ENCODE data around the gene UBA1.

UBA1 gene

GRCh38 chrX:47222751-47223350 lies 29.2 kb downstream of the UBA1 start:
- Histone ChIP-seq H3K79me1 (replicated peaks; ENCODE audit: low read length, poor library complexity, severe bottlenecking) (peaks cover 18% of the 10 kb centered on the region), H3K4ac (ENCODE audit: low read depth in 1 of 2, low read length in 2 of 2) (no peak overlapping the region), H3K9ac (ENCODE audit: low read length) (no peak overlapping the region), H2BK12ac (ENCODE audit: low read length in 2 of 2) (no peak overlapping the region), H3K9me3 (ENCODE audit: control insufficient read depth, low read length) (no peaks in the 10 kb centered on the region), H2AK5ac (ENCODE audit: low read length, severe bottlenecking) (no peak overlapping the region), H2BK5ac (ENCODE audit: low read depth, low read length, poor library complexity, severe bottlenecking) (no peak overlapping the region), H3K4me3 (ENCODE audit: insufficient read depth in 1 of 2, low read depth in 1 of 2, low read length in 2 of 2) (no peak overlapping the region), H4K91ac (ENCODE audit: low read length) (no peak overlapping the region), H2AFZ (ENCODE audit: low read depth, low read length) (no peak overlapping the region), H2BK120ac (ENCODE audit: low read depth, low read length) (no peak overlapping the region), H3K27ac (ENCODE audit: low read length, poor library complexity, severe bottlenecking) (no peak overlapping the region), H3K14ac (ENCODE audit: low read length in 2 of 2) (no peak overlapping the region), H3K23ac (ENCODE audit: low read length in 2 of 2) (no peak overlapping the region), H3K36me3 (ENCODE audit: control insufficient read depth in 1 of 2, insufficient read depth in 2 of 2, low read depth in 1 of 2, low read length in 2 of 2) (peaks cover 49 to 51% of the 10 kb centered on the region in 2 experiments), H3K18ac (ENCODE audit: low read depth in 1 of 2, low read length in 2 of 2) (no peak overlapping the region), H4K8ac (ENCODE audit: low read length) (no peak overlapping the region), H3K27me3 (ENCODE audit: control insufficient read depth in 1 of 2, insufficient read depth in 1 of 2, low read length in 2 of 2) (no peaks in the 10 kb centered on the region), H3K4me2 (ENCODE audit: low read length, poor library complexity, severe bottlenecking) (no peak overlapping the region), H2BK15ac (ENCODE audit: low read depth, poor library complexity, severe bottlenecking) (no peak overlapping the region), H3K4me1 (ENCODE audit: control insufficient read depth, insufficient read depth, low read depth, low read length) (peaks cover 4% of the 10 kb centered on the region)
- WGBS: 100% methylated on average over 5 of the region's 10 CpGs
- DNase-seq: no peak

GRCh38 chrX:47223476-47224250 lies 30.0 kb downstream of the UBA1 start:
- Histone ChIP-seq H3K27ac (ENCODE audit: low read length, poor library complexity, severe bottlenecking) (no peak overlapping the region), H2BK5ac (ENCODE audit: low read depth, low read length, poor library complexity, severe bottlenecking) (no peak overlapping the region), H3K4me2 (ENCODE audit: low read length, poor library complexity, severe bottlenecking) (no peak overlapping the region), H2BK120ac (ENCODE audit: low read depth, low read length) (no peak overlapping the region), H3K14ac (ENCODE audit: low read length in 2 of 2) (no peak overlapping the region), H3K27me3 (ENCODE audit: control insufficient read depth in 1 of 2, insufficient read depth in 1 of 2, low read length in 2 of 2) (no peaks in the 10 kb centered on the region), H2BK12ac (ENCODE audit: low read length in 2 of 2) (no peak overlapping the region), H3K36me3 (ENCODE audit: control insufficient read depth in 1 of 2, insufficient read depth in 2 of 2, low read depth in 1 of 2, low read length in 2 of 2) (peaks cover 54 to 57% of the 10 kb centered on the region in 2 experiments), H3K9me3 (ENCODE audit: control insufficient read depth, low read length) (no peaks in the 10 kb centered on the region), H3K4me1 (ENCODE audit: control insufficient read depth, insufficient read depth, low read depth, low read length) (peaks cover 4% of the 10 kb centered on the region), H4K8ac (ENCODE audit: low read length) (no peak overlapping the region), H3K9ac (ENCODE audit: low read length) (no peak overlapping the region), H3K18ac (ENCODE audit: low read depth in 1 of 2, low read length in 2 of 2) (no peak overlapping the region), H3K79me1 (replicated peaks; ENCODE audit: low read length, poor library complexity, severe bottlenecking) (peaks cover 20% of the 10 kb centered on the region), H2BK15ac (ENCODE audit: low read depth, poor library complexity, severe bottlenecking) (no peak overlapping the region), H3K4ac (ENCODE audit: low read depth in 1 of 2, low read length in 2 of 2) (no peak overlapping the region), H3K4me3 (ENCODE audit: insufficient read depth in 1 of 2, low read depth in 1 of 2, low read length in 2 of 2) (no peak overlapping the region), H4K91ac (ENCODE audit: low read length) (no peak overlapping the region), H2AFZ (ENCODE audit: low read depth, low read length) (no peak overlapping the region), H2AK5ac (ENCODE audit: low read length, severe bottlenecking) (no peak overlapping the region), H3K23ac (ENCODE audit: low read length in 2 of 2) (no peak overlapping the region)
- WGBS: 96% methylated on average over 10 of the region's 13 CpGs
- DNase-seq: no peak

DNA sequence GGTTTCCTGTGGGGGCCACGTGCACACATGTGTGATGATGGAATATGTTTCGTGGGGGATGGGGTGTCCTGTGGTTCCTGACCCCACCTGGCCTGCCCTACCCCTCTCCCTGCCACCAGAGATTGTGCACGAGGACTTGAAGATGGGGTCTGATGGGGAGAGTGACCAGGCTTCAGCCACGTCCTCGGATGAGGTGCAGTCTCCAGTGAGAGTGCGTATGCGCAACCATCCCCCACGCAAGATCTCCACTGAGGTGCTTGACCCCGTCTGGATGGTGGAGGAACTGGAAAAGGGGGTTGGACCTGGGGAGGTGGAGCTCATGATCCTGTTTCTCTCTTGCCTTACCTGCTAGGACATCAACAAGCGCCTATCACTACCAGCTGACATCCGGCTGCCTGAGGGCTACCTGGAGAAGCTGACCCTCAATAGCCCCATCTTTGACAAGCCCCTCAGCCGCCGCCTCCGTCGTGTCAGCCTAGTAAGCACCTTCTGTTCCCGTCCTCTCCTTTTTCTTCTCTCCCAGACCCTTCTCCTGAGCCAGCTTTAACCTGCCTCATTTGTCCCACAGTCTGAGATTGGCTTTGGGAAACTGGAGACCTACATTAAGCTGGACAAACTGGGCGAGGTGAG lies 30.8 kb downstream of the UBA1 start:
- Histone ChIP-seq H3K4me1 (ENCODE audit: control insufficient read depth, insufficient read depth, low read depth, low read length) (peaks cover 4% of the 10 kb centered on the region), H3K9ac (ENCODE audit: low read length) (no peak overlapping the region), H2AFZ (ENCODE audit: low read depth, low read length) (no peak overlapping the region), H3K36me3 (ENCODE audit: control insufficient read depth in 1 of 2, insufficient read depth in 2 of 2, low read depth in 1 of 2, low read length in 2 of 2) (peaks cover 61 to 62% of the 10 kb centered on the region in 2 experiments), H2BK120ac (ENCODE audit: low read depth, low read length) (no peak overlapping the region), H3K27ac (ENCODE audit: low read length, poor library complexity, severe bottlenecking) (no peak overlapping the region), H2AK5ac (ENCODE audit: low read length, severe bottlenecking) (no peak overlapping the region), H3K18ac (ENCODE audit: low read depth in 1 of 2, low read length in 2 of 2) (no peak overlapping the region), H4K8ac (ENCODE audit: low read length) (no peak overlapping the region), H3K4me3 (ENCODE audit: insufficient read depth in 1 of 2, low read depth in 1 of 2, low read length in 2 of 2) (no peak overlapping the region), H3K27me3 (ENCODE audit: control insufficient read depth in 1 of 2, insufficient read depth in 1 of 2, low read length in 2 of 2) (no peaks in the 10 kb centered on the region), H4K91ac (ENCODE audit: low read length) (no peak overlapping the region), H3K79me1 (replicated peaks; ENCODE audit: low read length, poor library complexity, severe bottlenecking) (peaks cover 21% of the 10 kb centered on the region), H3K9me3 (ENCODE audit: control insufficient read depth, low read length) (no peaks in the 10 kb centered on the region), H2BK5ac (ENCODE audit: low read depth, low read length, poor library complexity, severe bottlenecking) (no peak overlapping the region), H3K4me2 (ENCODE audit: low read length, poor library complexity, severe bottlenecking) (no peak overlapping the region), H2BK12ac (ENCODE audit: low read length in 2 of 2) (no peak overlapping the region), H3K4ac (ENCODE audit: low read depth in 1 of 2, low read length in 2 of 2) (no peak overlapping the region), H3K14ac (ENCODE audit: low read length in 2 of 2) (no peak overlapping the region), H2BK15ac (ENCODE audit: low read depth, poor library complexity, severe bottlenecking) (no peak overlapping the region), H3K23ac (ENCODE audit: low read length in 2 of 2) (no peak overlapping the region)
- 100% methylated on average over 6 of the region's 17 CpGs for WGBS
- no peak for DNase-seq

DNA sequence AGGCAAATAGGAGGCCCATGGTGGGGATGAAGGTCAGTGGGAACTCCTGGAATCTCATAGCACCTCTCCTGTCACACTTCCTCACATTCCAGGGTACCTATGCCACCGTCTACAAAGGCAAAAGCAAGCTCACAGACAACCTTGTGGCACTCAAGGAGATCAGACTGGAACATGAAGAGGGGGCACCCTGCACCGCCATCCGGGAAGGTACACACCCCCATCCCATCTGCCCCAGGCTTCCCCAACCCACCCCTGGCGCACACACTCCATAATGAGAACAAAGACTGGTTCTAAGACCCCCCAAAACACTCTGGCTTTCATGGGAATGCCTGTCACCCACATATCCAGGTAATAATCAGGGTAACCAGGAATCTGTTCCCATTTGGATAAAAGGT lies 31.3 kb downstream of the UBA1 start:
- Histone ChIP-seq H3K4me2 (ENCODE audit: low read length, poor library complexity, severe bottlenecking) (no peak overlapping the region), H3K18ac (ENCODE audit: low read depth in 1 of 2, low read length in 2 of 2) (no peak overlapping the region), H3K27ac (ENCODE audit: low read length, poor library complexity, severe bottlenecking) (no peak overlapping the region), H3K79me1 (replicated peaks; ENCODE audit: low read length, poor library complexity, severe bottlenecking) (peaks cover 21% of the 10 kb centered on the region), H3K4ac (ENCODE audit: low read depth in 1 of 2, low read length in 2 of 2) (no peak overlapping the region), H3K9ac (ENCODE audit: low read length) (no peak overlapping the region), H2AK5ac (ENCODE audit: low read length, severe bottlenecking) (no peak overlapping the region), H2BK15ac (ENCODE audit: low read depth, poor library complexity, severe bottlenecking) (no peak overlapping the region), H3K23ac (ENCODE audit: low read length in 2 of 2) (no peak overlapping the region), H3K14ac (ENCODE audit: low read length in 2 of 2) (no peak overlapping the region), H3K4me1 (ENCODE audit: control insufficient read depth, insufficient read depth, low read depth, low read length) (peaks cover 4% of the 10 kb centered on the region), H2BK5ac (ENCODE audit: low read depth, low read length, poor library complexity, severe bottlenecking) (no peak overlapping the region), H3K4me3 (ENCODE audit: insufficient read depth in 1 of 2, low read depth in 1 of 2, low read length in 2 of 2) (no peak overlapping the region), H2BK120ac (ENCODE audit: low read depth, low read length) (no peak overlapping the region), H4K8ac (ENCODE audit: low read length) (no peak overlapping the region), H4K91ac (ENCODE audit: low read length) (no peak overlapping the region), H2BK12ac (ENCODE audit: low read length in 2 of 2) (no peak overlapping the region), H3K36me3 (ENCODE audit: control insufficient read depth in 1 of 2, insufficient read depth in 2 of 2, low read depth in 1 of 2, low read length in 2 of 2) (peaks cover 61 to 65% of the 10 kb centered on the region in 2 experiments), H3K27me3 (ENCODE audit: control insufficient read depth in 1 of 2, insufficient read depth in 1 of 2, low read length in 2 of 2) (no peaks in the 10 kb centered on the region), H3K9me3 (ENCODE audit: control insufficient read depth, low read length) (no peaks in the 10 kb centered on the region), H2AFZ (ENCODE audit: low read depth, low read length) (no peak overlapping the region)
- 100% methylated on average over 2 of the region's 4 CpGs for WGBS
- no peak for DNase-seq
